Stimulated activated CD4-positive, alpha-beta T cell treated with anti-CD3 and anti-CD28 coated beads, Interleukin-15, amount 100 ng/mL, for 1 hour (primary cell): Measurements from ENCODE around the gene PVR.
"Not testable (repeated sequence)": the region's sequence is repeated elsewhere in the genome, so short reads cannot be mapped to it uniquely, and the experiment has no call there.

Experiments
- DNase-seq, 2 donors: peaks; one replicate each; pipeline ENCODE4 v3.0.0-alpha.2; 2020; ENCODE audit warnings: low read depth in 1 of 2, low spot score in 1 of 2

PVR gene

GRCh38 chr19:44668985-44669764 is 25.5 kb downstream of the PVR start:
- no peak for DNase-seq

- not testable (repeated sequence) for DNase-seq
Observed at GRCh38 chr19:44670027-44670426, 26.3 kb downstream of the PVR start.

DNA sequence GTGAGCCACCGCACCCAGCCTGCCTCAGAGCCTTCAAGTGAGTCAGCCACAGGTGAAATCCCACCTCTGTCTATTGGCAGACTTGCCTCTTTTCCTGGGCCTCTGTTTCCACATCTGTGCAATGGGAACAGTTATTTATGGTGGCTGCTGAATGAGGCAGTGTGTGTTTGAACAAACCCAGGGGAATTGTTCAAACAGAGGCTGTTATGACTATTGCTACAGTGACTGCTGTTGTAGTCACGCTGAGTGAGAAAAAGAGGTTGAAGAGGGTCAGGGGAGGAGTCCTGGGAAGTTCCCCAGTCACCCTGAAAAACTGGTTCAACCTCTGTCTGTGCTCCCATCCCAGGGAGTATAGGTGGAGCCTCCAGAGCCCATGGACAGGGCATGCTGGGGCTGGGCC is 27.7 kb downstream of the PVR start, which contains the start of gene CEACAM19:
Gene CEACAM19, plus strand, starts transcription at position 83 of the 400 bp plus-strand sequence. CDS start 450 bp downstream, outside the sequence.
- no peak for DNase-seq

GRCh38 chr19:44672226-44672625 is 28.5 kb downstream of the PVR start:
- no peak for DNase-seq

- no peak for DNase-seq
Observed at GRCh38 chr19:44673510-44673909, 29.8 kb downstream of the PVR start.

DNA sequence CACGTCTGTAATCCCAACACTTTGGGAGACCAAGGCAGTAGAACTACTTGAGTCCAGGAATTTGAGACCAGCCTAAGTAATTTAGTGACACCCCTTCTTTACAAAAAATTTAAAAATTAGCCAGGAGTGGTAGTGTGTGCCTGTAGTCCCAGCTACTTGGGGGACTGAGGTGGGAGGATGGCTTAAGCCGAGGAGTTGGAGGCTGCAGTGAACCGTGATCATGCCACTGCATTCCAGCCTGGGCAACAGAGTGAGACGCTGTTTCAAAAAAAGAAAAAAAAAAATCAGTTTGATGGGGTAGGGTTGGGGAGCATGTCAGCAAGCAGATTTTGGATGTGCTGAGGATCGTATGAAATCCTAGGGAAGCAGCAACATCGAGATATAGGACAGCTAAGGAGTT is 31.8 kb downstream of the PVR start:
- DNase-seq: no peak

DNA sequence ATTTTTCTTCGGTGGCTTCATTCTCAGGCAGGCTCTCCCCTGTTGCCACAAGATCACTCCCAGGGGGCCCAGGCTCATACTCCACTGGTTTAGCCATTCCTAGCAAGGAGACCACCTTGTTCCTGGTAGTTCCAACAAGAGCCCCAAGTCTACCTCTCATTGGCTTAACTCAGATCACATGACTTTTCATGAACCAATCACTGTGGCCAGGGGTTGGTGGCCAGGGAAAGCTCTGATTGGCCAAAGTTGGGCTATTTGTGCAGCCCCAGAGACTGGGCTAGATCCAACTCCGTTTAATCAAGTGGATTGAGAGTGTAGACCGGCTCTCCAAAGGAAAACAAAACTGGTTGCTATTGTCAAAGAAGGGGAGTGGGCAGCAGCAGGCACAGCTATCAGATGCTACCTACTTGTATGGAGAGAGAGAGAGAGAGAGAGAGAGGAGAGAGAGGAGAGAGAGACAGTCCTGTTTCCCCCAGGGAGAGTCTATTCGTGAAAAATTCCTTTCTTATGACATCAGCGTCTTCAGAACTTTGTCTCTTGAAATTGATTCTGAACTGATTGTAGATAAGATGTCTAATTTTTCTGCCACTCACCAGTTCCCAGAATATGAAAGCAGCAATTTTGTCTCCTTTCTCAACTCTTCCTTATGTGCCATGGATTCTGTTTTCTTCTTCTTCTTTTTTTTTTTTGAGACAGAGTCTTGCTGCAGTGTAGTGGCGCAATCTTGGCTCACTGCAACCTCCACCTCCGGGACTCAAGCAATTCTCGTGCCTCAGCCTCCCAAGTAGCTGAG is 33.5 kb downstream of the PVR start:
- DNase-seq: no peak

DNA sequence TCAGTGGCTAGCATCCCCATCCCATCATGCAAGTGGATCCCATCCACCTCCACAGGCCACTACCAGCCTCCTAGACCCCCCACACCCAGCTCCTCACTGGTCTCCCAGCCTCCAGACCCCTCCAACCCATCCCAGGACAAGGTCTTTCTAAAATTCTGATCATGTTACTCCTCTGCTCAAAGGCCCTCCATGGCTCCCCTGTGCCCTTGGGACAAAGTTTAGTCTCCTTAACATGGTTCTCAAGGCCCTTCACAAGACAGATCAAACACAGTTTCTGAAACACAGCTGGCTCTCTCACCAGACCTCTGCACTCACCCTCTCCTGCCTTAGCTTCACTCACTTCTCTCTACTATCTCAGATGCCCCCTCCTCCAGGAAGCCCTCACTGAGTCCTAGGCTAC is 36.8 kb downstream of the PVR start:
- no peak for DNase-seq

- no peak for DNase-seq
Observed at GRCh38 chr19:44681992-44682790, 38.5 kb downstream of the PVR start.

GRCh38 chr19:44682807-44683206 is 39.1 kb downstream of the PVR start:
- no peak for DNase-seq

- no peak for DNase-seq
Observed at GRCh38 chr19:44683434-44684210, 39.9 kb downstream of the PVR start.

DNA sequence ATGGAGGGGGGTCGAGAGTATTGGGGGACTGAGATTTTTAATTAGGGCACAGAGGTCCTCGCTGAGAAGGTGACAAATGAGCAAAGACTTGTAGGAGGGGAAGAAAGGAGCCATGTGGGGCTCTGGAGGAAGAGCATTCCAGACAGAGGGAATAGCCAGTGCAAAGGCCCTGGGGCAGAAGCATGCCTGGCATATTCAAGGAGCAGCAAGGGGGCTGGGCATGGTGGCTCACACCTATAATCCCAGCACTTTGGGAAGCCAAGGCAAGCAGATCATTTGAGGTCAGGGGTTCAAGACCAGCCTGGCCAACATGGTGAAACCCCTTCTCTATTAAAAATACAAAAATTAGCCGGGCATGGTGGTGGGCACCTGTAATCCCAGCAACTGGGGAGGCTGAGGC is 40.7 kb downstream of the PVR start:
- DNase-seq: not testable (repeated sequence)

GRCh38 chr19:44684892-44685863 is 41.5 kb downstream of the PVR start:
- DNase-seq: no peak

DNA sequence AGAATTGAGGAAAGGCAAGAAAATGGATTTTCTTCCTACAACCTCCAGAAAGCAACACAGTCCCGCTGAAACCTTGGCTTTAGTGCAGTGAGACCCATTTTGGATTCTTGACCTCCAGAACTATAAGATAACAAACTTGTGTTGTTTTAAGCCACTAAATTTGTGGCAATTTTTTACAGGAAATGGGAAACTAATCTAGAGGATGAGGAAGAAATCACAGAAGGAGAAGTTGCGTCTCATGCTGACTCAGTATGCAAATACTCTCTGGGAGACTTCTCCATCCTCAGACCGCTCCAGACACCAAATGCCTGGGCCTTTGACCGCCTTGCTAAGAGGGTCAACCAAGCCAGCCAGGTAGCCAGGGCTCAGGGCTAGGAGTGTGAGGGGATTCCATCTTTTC is 42.2 kb downstream of the PVR start:
- DNase-seq: no peak

DNA sequence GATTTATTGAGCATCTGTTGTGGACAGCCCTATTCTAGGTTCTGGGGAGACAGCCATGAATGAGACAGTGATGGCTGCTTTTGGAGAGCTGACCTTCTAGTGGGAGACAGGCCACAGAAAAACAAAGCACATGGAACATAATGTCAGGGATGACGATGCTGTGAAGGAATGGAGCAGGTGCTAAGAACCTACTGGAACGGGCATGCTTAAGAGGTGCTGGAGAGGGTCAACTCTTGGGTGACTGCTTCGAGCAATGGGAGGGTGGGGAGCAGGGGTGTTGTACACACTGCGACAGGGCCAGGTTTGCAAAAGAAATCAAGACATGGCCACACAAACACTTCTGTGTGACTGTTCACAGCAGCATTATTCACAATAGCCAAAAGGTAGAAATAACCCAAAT is 43.2 kb downstream of the PVR start:
- no peak for DNase-seq

- DNase-seq: no peak
Observed at GRCh38 chr19:44687888-44688287, 44.2 kb downstream of the PVR start.

DNA sequence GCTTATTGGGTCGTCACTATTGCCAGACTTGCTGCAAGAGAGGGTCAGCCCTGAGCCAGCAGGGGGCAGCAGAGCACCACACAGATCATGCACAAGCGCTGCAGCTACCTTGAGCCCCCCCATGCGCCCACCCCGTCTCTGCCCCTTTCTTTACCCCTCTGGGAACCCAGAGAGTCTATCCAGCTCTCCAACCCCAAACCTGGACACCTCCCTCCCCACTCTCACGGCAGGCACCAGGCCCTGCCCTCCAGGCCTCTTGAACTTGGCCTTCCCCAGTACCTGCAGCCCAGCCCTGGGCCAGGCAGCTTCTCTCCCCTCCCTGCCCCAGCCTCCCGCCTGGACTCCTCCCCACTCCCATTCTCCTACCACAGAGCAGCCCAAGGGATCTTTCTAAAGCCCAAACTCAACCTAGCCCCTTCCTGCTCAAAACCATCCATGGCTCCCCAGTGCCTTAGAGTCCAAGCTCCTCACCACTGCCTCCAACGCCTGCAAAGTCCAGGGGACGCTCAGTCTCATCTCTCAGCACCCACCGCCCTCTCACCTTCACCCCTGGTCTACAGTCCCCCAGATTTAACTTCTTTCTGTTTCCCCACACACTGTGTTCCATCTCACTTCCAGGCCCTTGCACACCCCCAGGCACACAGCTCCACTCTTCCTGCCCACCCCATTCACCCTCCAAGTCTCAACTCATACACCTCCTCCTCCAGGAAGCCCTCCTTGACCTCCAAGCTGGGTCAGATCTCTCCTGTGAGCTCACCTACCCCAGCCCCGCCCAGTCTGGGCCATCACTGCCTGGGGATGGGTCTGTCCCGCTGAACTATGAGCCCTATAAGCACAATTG is 45.8 kb downstream of the PVR start:
- DNase-seq: peak; percentile 48 to 74

DNA sequence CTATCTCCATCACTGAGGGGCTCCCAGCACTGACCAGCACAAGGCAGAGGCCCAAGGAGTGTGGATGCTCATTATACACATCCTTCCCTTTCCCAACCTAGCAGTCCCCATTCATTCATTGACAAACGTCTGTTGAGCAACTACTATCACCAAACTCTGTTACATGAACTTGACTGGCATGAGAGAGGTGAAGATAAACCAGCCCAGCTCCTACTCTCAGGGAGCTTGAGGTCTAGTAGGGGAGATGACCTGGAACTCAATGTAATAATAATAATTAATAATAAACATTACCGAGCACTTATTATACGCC is 46.4 kb downstream of the PVR start:
- DNase-seq: no peak

DNA sequence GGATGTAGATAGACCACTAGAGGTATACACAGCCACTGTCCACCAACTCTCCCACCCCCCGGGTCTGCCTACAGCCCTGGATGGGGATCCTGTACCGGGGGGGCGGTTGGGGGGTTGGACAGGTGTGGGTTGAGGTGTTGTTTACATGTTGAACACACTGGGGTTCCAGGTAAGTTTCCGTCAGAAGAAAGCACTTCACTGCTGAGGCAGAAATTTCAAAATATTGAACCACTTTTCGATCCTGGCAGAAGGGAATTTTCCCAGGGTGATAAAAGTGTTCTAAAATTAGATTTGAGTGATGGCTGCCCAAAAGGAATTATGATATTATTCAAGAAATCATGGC is 48.6 kb downstream of the PVR start:
- DNase-seq: no peak
